Tibial nerve (tissue), 4 donors: ENCODE measurements around the gene BRK1.

Experiments used
- EP300 ChIP-seq, 2 donors: sonication (generic); formaldehyde crosslinking; IDR thresholded peaks; one replicate each; pipeline ENCODE4 v1.6.1; 2017; ENCODE audit warnings: antibody characterized with exemption in 2 of 2, mild to moderate bottlenecking in 1 of 2
- POLR2A ChIP-seq, 2 donors: fragments of 450-650 bp; IDR thresholded peaks; one replicate each; pipeline ENCODE4 v1.6.1; 2017; ENCODE audit warnings: antibody characterized with exemption in 2 of 2, mild to moderate bottlenecking in 2 of 2, moderate library complexity in 2 of 2
- TF ChIP-seq, protein P1 (sequence below), 5 experiments: fragments of 200-600 bp in 3 of 5; fragments of 450-650 bp in 2 of 5; sonication (generic) in 3 of 5; IDR thresholded peaks; one replicate each; pipeline ENCODE4 v1.5.1; 2016 to 2019; ENCODE audit warnings: antibody characterized with exemption in 5 of 5, mild to moderate bottlenecking in 3 of 5, moderate library complexity in 2 of 5

DNA sequence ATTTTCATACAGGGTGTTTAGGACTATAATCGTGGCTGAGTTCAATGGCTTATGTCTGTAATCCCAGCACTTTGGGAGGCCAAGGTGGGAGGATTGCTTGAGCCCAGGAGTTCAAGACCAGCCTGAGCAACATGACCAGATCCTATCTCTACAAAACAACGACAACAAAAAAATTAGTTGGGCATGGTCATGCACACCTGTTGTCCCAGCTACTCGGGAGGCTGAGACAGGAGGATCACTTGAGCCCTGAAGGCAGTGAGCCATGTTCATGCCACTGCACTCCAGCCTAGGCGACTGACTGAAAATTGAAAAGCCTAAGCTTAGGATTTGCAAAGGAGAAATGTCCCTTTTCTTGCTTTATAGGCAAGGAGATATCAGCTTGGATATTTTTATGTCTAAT lies 1.5 kb downstream of the BRK1 start:
- no peak for TF ChIP-seq POLR2A (IDR thresholded peaks at IDR 0.05)
- TF ChIP-seq, protein P1, sequence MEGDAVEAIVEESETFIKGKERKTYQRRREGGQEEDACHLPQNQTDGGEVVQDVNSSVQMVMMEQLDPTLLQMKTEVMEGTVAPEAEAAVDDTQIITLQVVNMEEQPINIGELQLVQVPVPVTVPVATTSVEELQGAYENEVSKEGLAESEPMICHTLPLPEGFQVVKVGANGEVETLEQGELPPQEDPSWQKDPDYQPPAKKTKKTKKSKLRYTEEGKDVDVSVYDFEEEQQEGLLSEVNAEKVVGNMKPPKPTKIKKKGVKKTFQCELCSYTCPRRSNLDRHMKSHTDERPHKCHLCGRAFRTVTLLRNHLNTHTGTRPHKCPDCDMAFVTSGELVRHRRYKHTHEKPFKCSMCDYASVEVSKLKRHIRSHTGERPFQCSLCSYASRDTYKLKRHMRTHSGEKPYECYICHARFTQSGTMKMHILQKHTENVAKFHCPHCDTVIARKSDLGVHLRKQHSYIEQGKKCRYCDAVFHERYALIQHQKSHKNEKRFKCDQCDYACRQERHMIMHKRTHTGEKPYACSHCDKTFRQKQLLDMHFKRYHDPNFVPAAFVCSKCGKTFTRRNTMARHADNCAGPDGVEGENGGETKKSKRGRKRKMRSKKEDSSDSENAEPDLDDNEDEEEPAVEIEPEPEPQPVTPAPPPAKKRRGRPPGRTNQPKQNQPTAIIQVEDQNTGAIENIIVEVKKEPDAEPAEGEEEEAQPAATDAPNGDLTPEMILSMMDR (IDR thresholded peaks at IDR 0.05) = no peak
- no peak for TF ChIP-seq EP300 (IDR thresholded peaks at IDR 0.05)
